IPS-20b (cell line): ENCODE measurements around the gene KAT8.
"Not testable (repeated sequence)": the region's sequence is repeated elsewhere in the genome, so short reads cannot be mapped to it uniquely, and the experiment has no call there.

Experiments used
- H3K27ac ChIP-seq: one replicate; pipeline ENCODE4 v1.5.1; 2013; ENCODE audit warnings: low read length
- H3K27me3 ChIP-seq: 2 replicates; pipeline ENCODE4 v1.6.1; 2013; ENCODE audit warnings: mild to moderate bottlenecking, low read length, inconsistent platforms; ENCODE audit not compliant: insufficient read depth
- H3K36me3 ChIP-seq: 2 replicates; pipeline ENCODE4 v1.6.1; 2013; ENCODE audit warnings: low read depth, mild to moderate bottlenecking, inconsistent platforms, low read length, moderate library complexity; ENCODE audit not compliant: insufficient read depth
- H3K4me1 ChIP-seq: 2 replicates; pipeline ENCODE4 v1.6.1; 2013; ENCODE audit warnings: mild to moderate bottlenecking, control low read depth, inconsistent platforms, low read length, moderate library complexity; ENCODE audit not compliant: insufficient read depth
- H3K4me3 ChIP-seq: 2 replicates; pipeline ENCODE4 v1.5.1; 2013; ENCODE audit warnings: mild to moderate bottlenecking, low read length, inconsistent platforms
- H3K9ac ChIP-seq: 2 replicates; pipeline ENCODE4 v1.6.1; 2013; ENCODE audit warnings: low read depth, mild to moderate bottlenecking, inconsistent platforms, low read length, moderate library complexity
- H3K9me3 ChIP-seq: 2 replicates; pipeline ENCODE4 v1.6.1; 2013; ENCODE audit warnings: mild to moderate bottlenecking, low read depth, low read length, inconsistent platforms; ENCODE audit not compliant: insufficient read depth

The KAT8 gene

DNA sequence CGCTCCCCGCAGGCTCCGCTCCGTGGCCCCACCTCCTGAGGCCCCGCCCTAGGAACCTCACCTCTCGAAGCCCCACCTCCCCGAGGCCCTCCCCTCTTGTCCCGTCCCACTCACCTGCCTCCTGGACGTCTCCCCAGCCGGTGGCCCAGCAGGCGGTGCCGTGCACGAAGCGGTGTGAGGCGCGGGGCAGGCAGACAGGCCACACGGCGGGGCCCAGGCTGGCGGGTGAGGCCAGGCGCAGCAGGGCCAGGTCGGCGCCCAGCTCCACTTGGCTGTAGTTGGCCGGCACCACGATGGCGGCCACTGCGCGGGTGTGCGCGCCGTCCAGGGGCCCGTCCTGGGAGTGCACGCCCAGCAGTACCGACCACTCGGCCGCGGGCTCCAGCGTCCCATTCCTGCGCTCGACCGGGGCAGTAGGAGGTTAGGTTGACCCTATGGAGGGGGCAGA is 30.8 kb downstream of the KAT8 start:
- H3K9me3 ChIP-seq = no peaks in the 10 kb centered on the region
- H3K27ac ChIP-seq = no peak overlapping the region
- no peaks in the 10 kb centered on the region for H3K4me1 ChIP-seq
- peaks cover 44% of the 10 kb centered on the region for H3K27me3 ChIP-seq
- H3K9ac ChIP-seq = peak overlapping the region; percentile 13; the same call in 1 of the 2 replicates
- no peaks in the 10 kb centered on the region for H3K36me3 ChIP-seq
- H3K4me3 ChIP-seq = peak overlapping the region; percentile 59; the same call in 1 of the 2 replicates

DNA sequence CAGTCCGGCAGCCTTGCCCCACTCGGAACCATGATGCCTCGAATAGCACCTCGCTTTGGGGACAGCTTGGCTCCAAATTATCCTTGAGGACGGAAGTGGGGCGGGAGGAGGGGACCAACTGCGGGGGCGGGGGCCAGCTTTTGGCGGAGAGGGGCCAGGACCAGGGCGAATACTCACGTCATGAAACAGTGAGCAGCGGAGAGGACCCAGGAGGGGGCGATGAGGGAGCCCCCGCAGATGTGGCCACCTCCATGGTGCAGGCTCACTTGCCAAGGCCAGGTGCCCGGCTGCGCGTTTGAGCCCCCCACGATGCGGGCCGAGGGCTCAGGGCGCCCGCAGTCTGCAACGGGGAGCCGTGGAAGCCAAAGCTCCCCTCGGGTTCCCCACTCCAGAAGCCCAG is 31.4 kb downstream of the KAT8 start:
- H3K9ac ChIP-seq = no peak overlapping the region
- H3K4me1 ChIP-seq = no peaks in the 10 kb centered on the region
- H3K27me3 ChIP-seq = peaks cover 38% of the 10 kb centered on the region
- no peaks in the 10 kb centered on the region for H3K36me3 ChIP-seq
- H3K4me3 ChIP-seq = no peak overlapping the region; the same call in 1 of the 2 replicates
- no peak overlapping the region for H3K27ac ChIP-seq
- no peaks in the 10 kb centered on the region for H3K9me3 ChIP-seq

GRCh38 chr16:31149332-31149731 is 31.9 kb downstream of the KAT8 start:
- no peak overlapping the region for H3K9ac ChIP-seq
- H3K4me3 ChIP-seq = no peak overlapping the region
- H3K27ac ChIP-seq = no peak overlapping the region

GRCh38 chr16:31149894-31150890 is 32.7 kb downstream of the KAT8 start, which contains the start of gene PRSS36:
PRSS36 (minus strand) TSS chr16:31150066; CDS start chr16:31150035, 31 bp downstream.
- Histone ChIP-seq H3K27ac (no peak within 1 kb of the TSS), H3K9ac (no peak within 1 kb of the TSS), H3K27me3 (peaks cover 36% of the 10 kb centered on the region), H3K36me3 (no peaks in the 10 kb centered on the region), H3K4me3 (no peak within 1 kb of the TSS), H3K4me1 (no peaks in the 10 kb centered on the region), H3K9me3 (no peaks in the 10 kb centered on the region)

More at GRCh38 chr16:31149332-31149731, 31.9 kb downstream of the KAT8 start:
- peaks cover 36% of the 10 kb centered on the region for H3K27me3 ChIP-seq
- no peaks in the 10 kb centered on the region for H3K9me3 ChIP-seq
- H3K36me3 ChIP-seq = no peaks in the 10 kb centered on the region
- no peaks in the 10 kb centered on the region for H3K4me1 ChIP-seq

GRCh38 chr16:31150976-31151375 is 33.5 kb downstream of the KAT8 start:
- not testable (repeated sequence) for H3K4me3 ChIP-seq, H3K9me3 ChIP-seq, H3K36me3 ChIP-seq, H3K27ac ChIP-seq, H3K9ac ChIP-seq, H3K4me1 ChIP-seq
- H3K27me3 ChIP-seq = peaks cover 30% of the 10 kb centered on the region

DNA sequence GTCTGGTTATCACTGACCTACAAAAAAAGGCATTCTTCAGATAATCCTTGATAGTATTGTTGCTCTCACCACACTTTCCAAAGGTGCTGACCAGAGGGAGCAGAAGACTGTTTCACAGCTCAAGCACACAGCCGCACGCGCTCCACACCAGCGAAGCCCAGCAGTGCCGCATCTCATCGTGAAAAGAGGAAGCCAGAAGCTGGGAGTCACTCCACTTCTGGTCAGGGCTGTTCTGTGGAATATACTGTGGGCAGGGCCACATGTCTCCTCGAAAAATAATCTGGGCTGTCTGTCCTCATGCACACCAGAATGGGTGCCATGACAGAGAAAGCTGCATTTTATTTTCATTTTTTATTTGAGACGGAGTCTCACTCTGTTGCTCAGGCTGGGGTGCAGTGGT is 39.7 kb downstream of the KAT8 start:
- no peaks in the 10 kb centered on the region for H3K27me3 ChIP-seq
- H3K9ac ChIP-seq = no peak overlapping the region
- no peaks in the 10 kb centered on the region for H3K36me3 ChIP-seq
- no peak overlapping the region for H3K4me3 ChIP-seq
- H3K9me3 ChIP-seq = no peaks in the 10 kb centered on the region
- H3K4me1 ChIP-seq = no peaks in the 10 kb centered on the region
- H3K27ac ChIP-seq = no peak overlapping the region

- Histone ChIP-seq H3K27ac (no peak overlapping the region), H3K4me1 (0 out of 2 replicates have a peak, but pooled peaks cover 4% of the 10 kb centered on the region), H3K36me3 (no peaks in the 10 kb centered on the region), H3K9ac (no peak overlapping the region), H3K27me3 (no peaks in the 10 kb centered on the region), H3K4me3 (no peak overlapping the region), H3K9me3 (no peaks in the 10 kb centered on the region)
Observed at GRCh38 chr16:31167315-31167714, 49.9 kb downstream of the KAT8 start.

DNA sequence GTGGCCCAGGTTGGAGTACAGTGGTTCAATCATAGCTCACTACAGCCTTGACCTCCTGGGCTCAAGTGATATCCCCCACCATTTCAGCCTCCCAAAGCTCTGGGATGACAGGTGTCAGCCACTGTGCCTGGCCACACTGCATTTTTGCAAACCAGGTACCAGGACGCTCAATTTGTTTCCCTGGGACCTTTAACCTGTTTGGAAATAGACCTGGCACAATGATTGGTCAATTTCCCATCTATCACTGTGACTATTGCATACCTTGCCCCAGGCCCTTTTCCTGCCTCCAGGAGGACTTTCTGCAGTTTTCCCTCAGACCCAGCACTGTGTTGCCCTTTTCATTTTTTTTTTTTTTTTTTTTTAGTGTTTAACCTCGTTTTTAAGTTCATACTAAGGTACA is 51.4 kb downstream of the KAT8 start:
- Histone ChIP-seq H3K9ac (no peak overlapping the region), H3K4me1 (peaks cover 4% of the 10 kb centered on the region; the same call in 1 of the 2 replicates), H3K36me3 (no peaks in the 10 kb centered on the region), H3K4me3 (no peak overlapping the region), H3K27me3 (no peaks in the 10 kb centered on the region), H3K9me3 (no peaks in the 10 kb centered on the region), H3K27ac (no peak overlapping the region)

DNA sequence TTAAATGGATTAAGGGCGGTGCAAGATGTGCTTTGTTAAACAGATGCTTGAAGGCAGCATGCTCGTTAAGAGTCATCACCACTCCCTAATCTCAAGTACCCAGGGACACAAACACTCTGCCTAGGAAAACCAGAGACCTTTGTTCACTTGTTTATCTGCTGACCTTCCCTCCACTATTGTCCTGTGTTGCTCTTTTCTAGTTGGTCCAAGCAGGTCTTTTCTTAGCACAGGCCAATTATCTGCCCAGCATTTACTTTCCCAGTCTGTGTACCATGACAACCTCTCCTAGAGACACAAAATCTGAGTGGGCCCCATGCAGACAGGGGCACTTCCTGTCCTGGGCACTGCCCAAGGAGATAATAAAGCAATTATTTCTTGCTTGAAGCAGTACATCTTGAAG is 52.6 kb downstream of the KAT8 start:
- not testable (repeated sequence) for H3K4me1 ChIP-seq, H3K9me3 ChIP-seq, H3K27me3 ChIP-seq, H3K4me3 ChIP-seq, H3K9ac ChIP-seq, H3K36me3 ChIP-seq, H3K27ac ChIP-seq

- Histone ChIP-seq H3K36me3 (peaks cover 12% of the 10 kb centered on the region), H3K9me3 (no peaks in the 10 kb centered on the region), H3K4me3 (no peak overlapping the region), H3K9ac (no peak overlapping the region), H3K4me1 (peaks cover 4% of the 10 kb centered on the region), H3K27ac (no peak overlapping the region), H3K27me3 (no peaks in the 10 kb centered on the region)
Observed at GRCh38 chr16:31177136-31177535, 59.7 kb downstream of the KAT8 start.

- Histone ChIP-seq H3K4me3 (peak overlapping the region; percentile 100), H3K27me3 (no peaks in the 10 kb centered on the region), H3K36me3 (peaks cover 33% of the 10 kb centered on the region), H3K4me1 (peaks cover 7% of the 10 kb centered on the region), H3K9me3 (no peaks in the 10 kb centered on the region), H3K27ac (peak overlapping the region; percentile 100), H3K9ac (peak overlapping the region; percentile 99; the same call in 1 of the 2 replicates)
Observed at GRCh38 chr16:31179219-31179746, 61.8 kb downstream of the KAT8 start.
